GM19099 (cell line): Measurements from ENCODE around the gene MIS18A.

Experiments
- POLR2A ChIP-seq: IDR thresholded peaks from 3 replicates; pipeline ENCODE4 v1.6.1; 2011; ENCODE audit warnings: low read depth; ENCODE audit not compliant: insufficient read length; ENCODE audit errors: extremely low read depth

The MIS18A gene, protein sequence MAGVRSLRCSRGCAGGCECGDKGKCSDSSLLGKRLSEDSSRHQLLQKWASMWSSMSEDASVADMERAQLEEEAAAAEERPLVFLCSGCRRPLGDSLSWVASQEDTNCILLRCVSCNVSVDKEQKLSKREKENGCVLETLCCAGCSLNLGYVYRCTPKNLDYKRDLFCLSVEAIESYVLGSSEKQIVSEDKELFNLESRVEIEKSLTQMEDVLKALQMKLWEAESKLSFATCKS

GRCh38 chr21:32278518-32279376 lies at the start of gene MIS18A:
MIS18A (minus strand) TSS chr21:32279049; CDS start chr21:32279014, 35 bp downstream.
- peak; percentile 72 for TF ChIP-seq POLR2A

DNA sequence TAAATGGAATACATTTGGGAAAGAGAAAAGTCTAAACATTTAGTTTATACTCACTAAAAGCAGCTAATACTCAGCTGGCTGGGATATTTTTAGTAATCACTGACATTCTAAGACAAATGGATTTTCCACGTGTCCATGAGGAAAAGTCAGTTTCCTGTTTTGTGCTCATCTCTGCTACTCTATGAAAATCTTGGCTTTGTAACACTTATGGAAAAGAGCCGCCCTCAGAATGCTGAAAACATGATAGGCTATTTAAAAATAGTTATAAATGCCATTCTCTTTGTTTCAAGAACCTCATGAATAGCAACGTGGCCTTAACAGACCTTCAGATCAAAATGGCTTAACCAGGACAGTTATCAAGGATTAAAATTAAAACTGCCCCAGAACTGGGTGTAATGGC lies 49.7 kb upstream of the MIS18A start:
- no peak for TF ChIP-seq POLR2A

- no peak for TF ChIP-seq POLR2A
Observed at GRCh38 chr21:32325706-32326105, 46.9 kb upstream of the MIS18A start.

GRCh38 chr21:32322676-32323075 lies 43.8 kb upstream of the MIS18A start:
- TF ChIP-seq POLR2A: no peak

DNA sequence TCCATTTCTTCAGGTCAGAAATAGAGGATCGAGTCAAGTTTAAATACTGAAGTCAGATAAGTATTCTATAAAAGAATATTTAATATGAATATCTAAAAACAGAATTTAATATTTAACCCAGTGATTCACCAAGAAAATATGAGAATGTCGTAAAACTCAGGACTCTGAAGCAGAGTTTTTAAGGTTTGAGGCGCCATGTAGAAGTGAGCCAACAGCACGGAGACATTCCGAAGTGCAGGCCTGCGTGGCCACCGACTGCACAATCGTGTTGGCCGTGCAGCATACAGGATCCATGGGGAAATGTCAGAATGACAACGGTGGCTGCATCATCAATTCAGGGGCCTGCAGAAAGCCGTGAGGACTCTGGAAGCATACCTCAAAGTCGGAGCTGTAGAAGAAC lies 43.3 kb upstream of the MIS18A start:
- TF ChIP-seq POLR2A: no peak

DNA sequence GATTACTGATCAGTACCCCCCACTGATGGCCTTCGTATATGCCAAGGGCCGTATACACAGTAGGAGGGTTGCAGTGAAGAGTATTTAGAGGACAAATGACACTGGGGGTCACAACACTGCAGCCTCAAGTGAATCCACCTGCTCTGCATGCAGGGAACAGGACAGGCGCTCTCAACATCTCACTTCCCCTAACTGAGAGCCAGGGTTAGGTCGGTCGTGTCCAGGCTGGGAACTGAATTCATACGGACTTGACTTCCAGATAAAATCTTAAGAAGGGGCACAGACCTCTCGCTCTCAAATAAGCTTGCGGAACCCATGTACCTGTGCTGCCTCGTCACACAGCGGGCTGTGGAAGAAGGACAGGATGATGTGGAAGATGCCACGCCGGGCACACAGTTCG lies 42.6 kb upstream of the MIS18A start:
- no peak for TF ChIP-seq POLR2A

DNA sequence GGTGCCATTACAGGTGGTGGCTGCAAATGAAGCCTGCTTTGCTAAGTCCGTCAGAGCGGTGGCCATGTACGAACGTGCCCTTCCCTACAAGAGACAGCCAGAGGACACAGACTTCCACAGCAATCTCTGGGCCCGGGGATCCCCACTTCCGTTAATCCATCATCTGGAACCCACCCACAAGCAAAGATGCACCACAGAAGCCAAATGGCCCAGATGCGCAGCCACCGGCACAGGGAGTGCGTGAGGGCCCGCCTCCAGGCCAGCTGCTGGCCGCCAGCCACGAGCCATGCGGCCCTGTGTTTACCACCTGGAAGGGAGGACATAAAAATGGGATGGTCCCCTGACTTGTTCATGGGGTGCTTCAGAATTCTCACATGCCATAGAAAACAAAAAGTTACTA lies 41.9 kb upstream of the MIS18A start:
- no peak for TF ChIP-seq POLR2A

GRCh38 chr21:32320059-32320458 lies 41.2 kb upstream of the MIS18A start:
- no peak for TF ChIP-seq POLR2A

GRCh38 chr21:32319012-32319411 lies 40.2 kb upstream of the MIS18A start:
- TF ChIP-seq POLR2A: no peak

DNA sequence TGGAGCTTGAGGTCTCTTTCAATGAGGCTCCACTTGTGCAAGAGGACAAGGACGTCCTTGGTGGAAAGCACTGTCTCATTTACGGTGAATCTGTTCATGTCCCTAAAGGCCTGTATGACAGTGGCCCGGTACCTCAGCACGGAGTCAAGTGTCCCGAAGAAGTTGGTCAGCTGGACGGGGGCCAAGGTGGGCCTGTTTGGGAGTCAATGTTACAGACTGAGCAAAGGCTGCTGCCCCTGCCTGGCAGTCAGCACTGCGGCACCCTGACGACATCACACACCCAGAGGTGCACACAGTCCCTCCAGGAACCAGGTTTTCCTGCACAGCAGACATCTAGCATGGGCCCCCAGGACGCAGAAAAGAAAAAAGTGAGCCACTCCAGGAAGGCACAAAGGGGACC lies 38.9 kb upstream of the MIS18A start:
- TF ChIP-seq POLR2A: no peak

DNA sequence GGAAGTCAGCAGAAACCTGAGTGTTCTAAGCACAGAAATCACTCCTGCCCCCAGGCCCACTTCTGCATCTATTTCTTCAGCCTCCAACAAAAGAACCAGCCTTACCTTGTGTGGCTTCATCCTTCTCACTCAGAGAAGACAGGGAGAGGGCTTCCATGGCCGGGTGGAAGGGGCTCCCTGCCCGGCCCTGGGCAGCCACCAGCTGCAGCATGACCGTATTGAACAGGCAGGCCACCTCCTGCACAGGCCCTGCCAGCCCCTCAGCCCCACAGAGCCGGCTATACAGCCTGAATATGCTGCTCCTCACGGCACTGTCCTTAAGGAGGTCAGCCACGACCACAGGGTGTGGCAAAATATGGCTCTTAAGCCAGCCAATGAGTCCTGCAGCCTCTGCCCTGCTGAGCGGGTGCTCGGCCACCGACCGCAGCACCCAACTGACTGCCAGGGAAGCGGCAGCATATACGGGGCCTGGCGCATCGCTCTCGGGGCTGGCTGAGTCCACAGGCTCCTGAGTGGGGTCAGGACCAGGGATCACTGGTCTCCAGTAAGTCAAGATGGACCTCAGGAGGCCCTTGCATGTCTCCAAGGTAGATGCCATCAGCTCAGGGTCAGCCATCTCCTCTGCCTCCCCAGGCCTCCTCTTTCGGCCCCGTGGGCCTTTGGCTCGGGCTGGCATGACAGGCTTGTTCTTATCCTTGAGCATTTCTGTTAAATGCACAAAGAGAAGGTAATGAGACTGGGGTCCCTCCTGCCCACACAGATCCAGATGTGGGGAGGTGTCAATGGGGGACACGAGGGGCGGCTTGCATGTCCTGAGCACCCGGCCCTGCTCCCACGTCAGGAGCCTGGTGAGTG lies 37.7 kb upstream of the MIS18A start:
- TF ChIP-seq POLR2A: no peak

- no peak for TF ChIP-seq POLR2A
Observed at GRCh38 chr21:32315511-32316281, 36.8 kb upstream of the MIS18A start.

- TF ChIP-seq POLR2A: no peak
Observed at GRCh38 chr21:32314806-32315205, 36.0 kb upstream of the MIS18A start.

DNA sequence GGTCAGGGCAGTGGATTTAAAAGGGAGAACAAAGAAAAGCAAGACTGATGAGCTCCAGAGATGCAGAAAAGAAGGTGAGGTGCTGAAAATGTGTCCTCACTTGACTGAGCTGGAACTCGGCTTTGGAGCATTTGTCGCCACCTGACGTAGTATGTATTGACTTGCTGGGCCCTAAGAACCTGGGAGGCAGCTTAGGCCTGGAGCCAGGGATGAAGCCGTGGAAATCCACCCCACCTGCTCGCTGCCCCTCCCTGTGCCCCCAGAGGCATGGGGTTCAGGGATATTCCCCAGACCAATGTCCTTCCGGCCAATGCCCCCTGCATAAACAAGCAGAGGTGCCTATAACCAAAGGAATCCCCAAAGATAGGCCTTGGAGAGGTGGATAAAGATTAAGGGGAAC lies 34.1 kb upstream of the MIS18A start:
- TF ChIP-seq POLR2A: no peak

GRCh38 chr21:32312326-32312725 lies 33.5 kb upstream of the MIS18A start:
- TF ChIP-seq POLR2A: no peak
